ENCODE data around the gene TEKT3. TPM values are rescaled to one million over a fixed set of nuclear protein-coding genes. Genes with fewer than 3 reads are reported as not detected.
A peak's percentile ranks its signal among the peaks of the same experiment; 100 is the strongest.

The TEKT3 gene
- total and polyA plus RNA-seq, 9 of the 15 experiments (the other 6 are each of a cell fraction or from before 2014, with no cell fraction given) = not detected

GRCh38 chr17:15260376-15261257 is 80.8 kb downstream of the TEKT3 start (continued):
- TF ChIP-seq RB1 (IDR thresholded peaks at IDR 0.05; ENCODE audit: low read depth) (peak; percentile 85), NKRF (IDR thresholded peaks at IDR 0.05; ENCODE audit: borderline replicate concordance) (no peak), VEZF1 (CRISPR knock-in tag; IDR thresholded peaks at IDR 0.05) (peak; percentile 41; the same call in 1 of the 2 replicates), RNF2 (IDR thresholded peaks at IDR 0.05) (no peak), DMBX1 (CRISPR knock-in tag; IDR thresholded peaks at IDR 0.05; ENCODE audit: borderline replicate concordance) (no peak), JUND (IDR thresholded peaks at IDR 0.05; ENCODE audit: borderline replicate concordance, low read depth, low read length) (no peak), JUND (tag; IDR thresholded peaks at IDR 0.05; ENCODE audit: borderline replicate concordance, low read depth, low read length) (no peak; the same call in 2 of the 3 replicates), ZNF766 (CRISPR knock-in tag; conservative IDR thresholded peaks at IDR 0.05) (0 out of 2 replicates have a peak, but pooled peaks have one; percentile 27), ZNF324 (CRISPR knock-in tag; IDR thresholded peaks at IDR 0.05) (no peak), PATZ1 (CRISPR knock-in tag; IDR thresholded peaks at IDR 0.05; ENCODE audit: borderline replicate concordance) (no peak), NR4A1 (CRISPR knock-in tag; IDR thresholded peaks at IDR 0.05) (no peak), NR4A1 (tag; IDR thresholded peaks at IDR 0.05) (0 out of 2 replicates have a peak, but pooled peaks have one; percentile 22), CCNT2 (IDR thresholded peaks at IDR 0.05; ENCODE audit: borderline replicate concordance, extremely low read depth, insufficient read length, low read depth, low read length) (peak; percentile 51), UBTF (IDR thresholded peaks at IDR 0.05; ENCODE audit: borderline replicate concordance in 1 of 2, low read depth in 2 of 2, low read length in 2 of 2) (0 out of 4 replicates have a peak, but pooled peaks of 1 of the 2 experiments have one; percentile 26), ZNF280A (IDR thresholded peaks at IDR 0.05; ENCODE audit: low read depth, partially characterized antibody) (no peak), MCM2 (IDR thresholded peaks at IDR 0.05; ENCODE audit: low read depth) (no peak)

Measured in K562 (cell line).